HepG2 (cell line): ENCODE results near the gene SLC1A5. TPM values are rescaled to one million over a fixed set of nuclear protein-coding genes. Genes with fewer than 3 reads are reported as not detected.

Experiments used
- GABPB1 ChIP-seq: IDR thresholded peaks from 2 replicates; pipeline ENCODE4 v1.6.1; 2016; ENCODE audit warnings: mild to moderate bottlenecking, missing genetic modification reagents, moderate library complexity, missing compliant biosample characterization
- GATAD1 ChIP-seq: IDR thresholded peaks from 2 replicates; pipeline ENCODE4 v1.6.1; 2016; ENCODE audit warnings: missing genetic modification reagents, missing compliant biosample characterization
- GTF3A ChIP-seq: sonication (generic); formaldehyde crosslinking; conservative IDR thresholded peaks from 2 replicates; pipeline ENCODE4 v1.4.0; 2020; ENCODE audit warnings: mild to moderate bottlenecking, missing genetic modification reagents
- ISX ChIP-seq: sonication (generic); formaldehyde crosslinking; conservative IDR thresholded peaks from 2 replicates; pipeline ENCODE4 v1.5.0; 2020; ENCODE audit warnings: missing genetic modification reagents
- PHB2 ChIP-seq: fragments of 450-650 bp; IDR thresholded peaks from 2 replicates; pipeline ENCODE4 v1.6.1; 2018; ENCODE audit not compliant: partially characterized antibody
- SP5 ChIP-seq: IDR thresholded peaks from 2 replicates; pipeline ENCODE4 v1.6.1; 2016; ENCODE audit warnings: low read depth, borderline replicate concordance
- ZC3H4 ChIP-seq: sonication (generic); formaldehyde crosslinking; IDR thresholded peaks from 2 replicates; pipeline ENCODE4 v1.4.0; 2020; ENCODE audit warnings: missing genetic modification reagents, borderline replicate concordance
- ZNF530 ChIP-seq: sonication (generic); formaldehyde crosslinking; IDR thresholded peaks from 2 replicates; pipeline ENCODE4 v1.5.0; 2020; ENCODE audit warnings: low read depth, mild to moderate bottlenecking, missing genetic modification reagents
- ZNF768 ChIP-seq: sonication (generic); formaldehyde crosslinking; IDR thresholded peaks from 2 replicates; pipeline ENCODE4 v1.4.0; 2020; ENCODE audit warnings: missing genetic modification reagents
- ZNF776 ChIP-seq: sonication (generic); formaldehyde crosslinking; IDR thresholded peaks from 2 replicates; pipeline ENCODE4 v1.4.0; 2020; ENCODE audit warnings: mild to moderate bottlenecking, missing genetic modification reagents
- ZNF816 ChIP-seq: sonication (generic); formaldehyde crosslinking; IDR thresholded peaks from 2 replicates; pipeline ENCODE4 v1.8.0; 2022; ENCODE audit warnings: missing genetic modification reagents, mild to moderate bottlenecking, borderline replicate concordance
- ZSCAN25 ChIP-seq: sonication (generic); formaldehyde crosslinking; IDR thresholded peaks from 2 replicates; pipeline ENCODE4 v1.8.0; 2022; ENCODE audit warnings: mild to moderate bottlenecking, missing genetic modification reagents
- polyA plus RNA-seq, 8 experiments: library from polyadenylated mRNA; depleted of rRNA in 3 of 8; stranded (reverse) in 7 of 8; unstranded in 1 of 8; fragments of >200 nt; fragmentation: Illumina TruSeq in 4 of 8; extraction: Trizol in 4 of 8; gene quantifications; 2 replicates each; pipeline versions ENCODE4 v1.2.1 to v1.2.3, GENCODE V29; 2011 to 2016; ENCODE audit warnings: low read depth in 4 of 8, missing spikeins in 1 of 8, mixed read lengths in 1 of 8; ENCODE audit not compliant: insufficient read depth in 1 of 8
- total RNA-seq, 5 experiments: library from RNA; depleted of rRNA; stranded (reverse); fragments of >200 nt; fragmentation: Illumina TruSeq; extraction: Trizol; gene quantifications; 2 replicates each; pipeline ENCODE4 v1.2.3, GENCODE V29; 2016; ENCODE audit warnings: low read depth in 1 of 5
- TF ChIP-seq, protein P1 (sequence below): sonication (generic); formaldehyde crosslinking; IDR thresholded peaks from 2 replicates; pipeline ENCODE4 v1.4.0; 2020; ENCODE audit warnings: missing genetic modification reagents
- TF ChIP-seq, protein P2 (sequence below): sonication (generic); formaldehyde crosslinking; IDR thresholded peaks from 2 replicates; pipeline ENCODE4 v1.4.0; 2020; ENCODE audit warnings: missing genetic modification reagents, borderline replicate concordance
- TF ChIP-seq, protein P3 (sequence below): sonication (generic); formaldehyde crosslinking; conservative IDR thresholded peaks from 2 replicates; pipeline ENCODE4 v1.5.0; 2020; ENCODE audit warnings: missing genetic modification reagents
- TF ChIP-seq, protein P4 (sequence below): sonication (generic); formaldehyde crosslinking; IDR thresholded peaks from 2 replicates; pipeline ENCODE4 v1.8.1; 2022; ENCODE audit warnings: mild to moderate bottlenecking, missing genetic modification reagents
- TF ChIP-seq, protein P5 (sequence below): sonication (generic); formaldehyde crosslinking; IDR thresholded peaks from 2 replicates; pipeline ENCODE4 v1.5.0; 2020; ENCODE audit warnings: mild to moderate bottlenecking, missing genetic modification reagents, borderline replicate concordance

Gene SLC1A5
- total and polyA plus RNA-seq, 2 of the 13 experiments (the other 11 are each of a cell fraction or from before 2014, with no cell fraction given), result 120 to 159 TPM

DNA sequence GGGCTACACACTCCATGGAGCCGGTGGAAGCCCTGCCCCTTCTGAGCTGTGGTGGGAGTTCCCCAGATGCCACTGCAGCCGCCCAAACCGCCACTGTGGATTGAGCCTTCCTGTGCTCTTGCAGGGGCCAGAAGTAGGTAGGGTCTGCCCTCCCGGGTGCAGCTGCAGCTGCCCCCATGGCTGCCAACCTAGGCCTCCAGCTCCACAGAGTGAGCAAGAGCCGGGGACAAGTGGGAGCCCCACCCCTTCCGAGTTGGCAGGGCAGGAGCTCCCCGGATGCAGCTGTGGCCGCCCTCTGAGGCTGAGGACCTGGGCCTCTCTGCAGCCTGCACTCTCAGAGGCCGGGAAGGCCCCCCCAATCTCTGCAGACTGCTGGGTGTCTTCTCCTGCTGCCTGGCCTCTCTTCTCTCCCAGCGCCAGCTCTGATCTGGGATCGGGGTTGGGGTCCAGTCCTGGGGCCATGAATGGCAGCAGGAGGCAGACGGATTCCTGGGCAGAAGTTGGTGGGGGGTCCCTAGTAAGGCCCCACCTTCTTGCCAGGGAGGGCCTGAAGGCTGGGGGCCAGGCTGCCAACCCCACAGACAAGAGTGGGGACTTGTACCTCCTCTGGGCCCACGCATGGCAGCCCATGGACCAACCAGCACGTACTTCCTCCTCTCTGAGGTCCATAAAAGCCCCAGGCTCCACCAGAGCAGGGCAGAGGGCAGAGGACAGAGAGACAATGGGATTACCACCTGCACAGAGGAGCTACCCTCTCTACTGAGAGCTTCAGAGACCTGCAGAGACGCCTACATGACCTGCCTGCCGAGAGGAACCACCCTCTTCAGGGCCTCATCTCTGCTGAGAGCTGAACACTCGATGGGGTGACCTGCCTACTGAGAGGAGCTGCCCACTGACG lies 33.4 kb upstream of the SLC1A5 start (continued):
- TF ChIP-seq, protein P1, sequence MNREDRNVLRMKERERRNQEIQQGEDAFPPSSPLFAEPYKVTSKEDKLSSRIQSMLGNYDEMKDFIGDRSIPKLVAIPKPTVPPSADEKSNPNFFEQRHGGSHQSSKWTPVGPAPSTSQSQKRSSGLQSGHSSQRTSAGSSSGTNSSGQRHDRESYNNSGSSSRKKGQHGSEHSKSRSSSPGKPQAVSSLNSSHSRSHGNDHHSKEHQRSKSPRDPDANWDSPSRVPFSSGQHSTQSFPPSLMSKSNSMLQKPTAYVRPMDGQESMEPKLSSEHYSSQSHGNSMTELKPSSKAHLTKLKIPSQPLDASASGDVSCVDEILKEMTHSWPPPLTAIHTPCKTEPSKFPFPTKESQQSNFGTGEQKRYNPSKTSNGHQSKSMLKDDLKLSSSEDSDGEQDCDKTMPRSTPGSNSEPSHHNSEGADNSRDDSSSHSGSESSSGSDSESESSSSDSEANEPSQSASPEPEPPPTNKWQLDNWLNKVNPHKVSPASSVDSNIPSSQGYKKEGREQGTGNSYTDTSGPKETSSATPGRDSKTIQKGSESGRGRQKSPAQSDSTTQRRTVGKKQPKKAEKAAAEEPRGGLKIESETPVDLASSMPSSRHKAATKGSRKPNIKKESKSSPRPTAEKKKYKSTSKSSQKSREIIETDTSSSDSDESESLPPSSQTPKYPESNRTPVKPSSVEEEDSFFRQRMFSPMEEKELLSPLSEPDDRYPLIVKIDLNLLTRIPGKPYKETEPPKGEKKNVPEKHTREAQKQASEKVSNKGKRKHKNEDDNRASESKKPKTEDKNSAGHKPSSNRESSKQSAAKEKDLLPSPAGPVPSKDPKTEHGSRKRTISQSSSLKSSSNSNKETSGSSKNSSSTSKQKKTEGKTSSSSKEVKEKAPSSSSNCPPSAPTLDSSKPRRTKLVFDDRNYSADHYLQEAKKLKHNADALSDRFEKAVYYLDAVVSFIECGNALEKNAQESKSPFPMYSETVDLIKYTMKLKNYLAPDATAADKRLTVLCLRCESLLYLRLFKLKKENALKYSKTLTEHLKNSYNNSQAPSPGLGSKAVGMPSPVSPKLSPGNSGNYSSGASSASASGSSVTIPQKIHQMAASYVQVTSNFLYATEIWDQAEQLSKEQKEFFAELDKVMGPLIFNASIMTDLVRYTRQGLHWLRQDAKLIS, result no peak
- TF ChIP-seq ZNF768 (CRISPR knock-in tag) (no peak; the same call in 1 of the 2 replicates), PHB2 (no peak), ZC3H4 (CRISPR knock-in tag) (no peak), ZNF816 (no peak), GABPB1 (peak; percentile 62), ZNF530 (CRISPR knock-in tag) (no peak), GTF3A (CRISPR knock-in tag) (no peak), ZSCAN25 (CRISPR knock-in tag) (0 out of 2 replicates have a peak, but pooled peaks have one; percentile 61), SP5 (CRISPR knock-in tag) (no peak), ISX (CRISPR knock-in tag) (no peak), GATAD1 (CRISPR knock-in tag) (no peak), ZNF776 (no peak)
- TF ChIP-seq, protein P2, sequence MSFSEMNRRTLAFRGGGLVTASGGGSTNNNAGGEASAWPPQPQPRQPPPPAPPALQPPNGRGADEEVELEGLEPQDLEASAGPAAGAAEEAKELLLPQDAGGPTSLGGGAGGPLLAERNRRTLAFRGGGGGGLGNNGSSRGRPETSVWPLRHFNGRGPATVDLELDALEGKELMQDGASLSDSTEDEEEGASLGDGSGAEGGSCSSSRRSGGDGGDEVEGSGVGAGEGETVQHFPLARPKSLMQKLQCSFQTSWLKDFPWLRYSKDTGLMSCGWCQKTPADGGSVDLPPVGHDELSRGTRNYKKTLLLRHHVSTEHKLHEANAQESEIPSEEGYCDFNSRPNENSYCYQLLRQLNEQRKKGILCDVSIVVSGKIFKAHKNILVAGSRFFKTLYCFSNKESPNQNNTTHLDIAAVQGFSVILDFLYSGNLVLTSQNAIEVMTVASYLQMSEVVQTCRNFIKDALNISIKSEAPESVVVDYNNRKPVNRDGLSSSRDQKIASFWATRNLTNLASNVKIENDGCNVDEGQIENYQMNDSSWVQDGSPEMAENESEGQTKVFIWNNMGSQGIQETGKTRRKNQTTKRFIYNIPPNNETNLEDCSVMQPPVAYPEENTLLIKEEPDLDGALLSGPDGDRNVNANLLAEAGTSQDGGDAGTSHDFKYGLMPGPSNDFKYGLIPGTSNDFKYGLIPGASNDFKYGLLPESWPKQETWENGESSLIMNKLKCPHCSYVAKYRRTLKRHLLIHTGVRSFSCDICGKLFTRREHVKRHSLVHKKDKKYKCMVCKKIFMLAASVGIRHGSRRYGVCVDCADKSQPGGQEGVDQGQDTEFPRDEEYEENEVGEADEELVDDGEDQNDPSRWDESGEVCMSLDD (CRISPR knock-in tag), result no peak
- TF ChIP-seq, protein P3, sequence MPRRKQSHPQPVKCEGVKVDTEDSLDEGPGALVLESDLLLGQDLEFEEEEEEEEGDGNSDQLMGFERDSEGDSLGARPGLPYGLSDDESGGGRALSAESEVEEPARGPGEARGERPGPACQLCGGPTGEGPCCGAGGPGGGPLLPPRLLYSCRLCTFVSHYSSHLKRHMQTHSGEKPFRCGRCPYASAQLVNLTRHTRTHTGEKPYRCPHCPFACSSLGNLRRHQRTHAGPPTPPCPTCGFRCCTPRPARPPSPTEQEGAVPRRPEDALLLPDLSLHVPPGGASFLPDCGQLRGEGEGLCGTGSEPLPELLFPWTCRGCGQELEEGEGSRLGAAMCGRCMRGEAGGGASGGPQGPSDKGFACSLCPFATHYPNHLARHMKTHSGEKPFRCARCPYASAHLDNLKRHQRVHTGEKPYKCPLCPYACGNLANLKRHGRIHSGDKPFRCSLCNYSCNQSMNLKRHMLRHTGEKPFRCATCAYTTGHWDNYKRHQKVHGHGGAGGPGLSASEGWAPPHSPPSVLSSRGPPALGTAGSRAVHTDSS, result no peak
- TF ChIP-seq, protein P4, sequence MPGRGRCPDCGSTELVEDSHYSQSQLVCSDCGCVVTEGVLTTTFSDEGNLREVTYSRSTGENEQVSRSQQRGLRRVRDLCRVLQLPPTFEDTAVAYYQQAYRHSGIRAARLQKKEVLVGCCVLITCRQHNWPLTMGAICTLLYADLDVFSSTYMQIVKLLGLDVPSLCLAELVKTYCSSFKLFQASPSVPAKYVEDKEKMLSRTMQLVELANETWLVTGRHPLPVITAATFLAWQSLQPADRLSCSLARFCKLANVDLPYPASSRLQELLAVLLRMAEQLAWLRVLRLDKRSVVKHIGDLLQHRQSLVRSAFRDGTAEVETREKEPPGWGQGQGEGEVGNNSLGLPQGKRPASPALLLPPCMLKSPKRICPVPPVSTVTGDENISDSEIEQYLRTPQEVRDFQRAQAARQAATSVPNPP, result no peak
- TF ChIP-seq, protein P5, sequence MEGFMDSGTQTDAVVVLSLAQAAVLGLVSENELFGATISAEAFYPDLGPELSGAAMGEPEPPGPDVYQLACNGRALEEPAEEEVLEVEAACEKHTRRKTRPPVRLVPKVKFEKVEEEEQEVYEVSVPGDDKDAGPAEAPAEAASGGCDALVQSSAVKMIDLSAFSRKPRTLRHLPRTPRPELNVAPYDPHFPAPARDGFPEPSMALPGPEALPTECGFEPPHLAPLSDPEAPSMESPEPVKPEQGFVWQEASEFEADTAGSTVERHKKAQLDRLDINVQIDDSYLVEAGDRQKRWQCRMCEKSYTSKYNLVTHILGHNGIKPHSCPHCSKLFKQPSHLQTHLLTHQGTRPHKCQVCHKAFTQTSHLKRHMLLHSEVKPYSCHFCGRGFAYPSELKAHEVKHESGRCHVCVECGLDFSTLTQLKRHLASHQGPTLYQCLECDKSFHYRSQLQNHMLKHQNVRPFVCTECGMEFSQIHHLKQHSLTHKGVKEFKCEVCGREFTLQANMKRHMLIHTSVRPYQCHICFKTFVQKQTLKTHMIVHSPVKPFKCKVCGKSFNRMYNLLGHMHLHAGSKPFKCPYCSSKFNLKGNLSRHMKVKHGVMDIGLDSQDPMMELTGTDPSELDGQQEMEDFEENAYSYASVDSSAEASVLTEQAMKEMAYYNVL (CRISPR knock-in tag), result 0 out of 2 replicates have a peak, but pooled peaks have one; percentile 14
